Inferior parietal cortex (tissue), 1 donor: ENCODE results near the gene PKP4.
A peak's percentile ranks its signal among the peaks of the same experiment; 100 is the strongest.

Experiments
- DNase-seq: peaks from one replicate; pipeline ENCODE4 v3.0.0-alpha.2; 2016; ENCODE audit errors: extremely low spot score

PKP4 gene

DNA sequence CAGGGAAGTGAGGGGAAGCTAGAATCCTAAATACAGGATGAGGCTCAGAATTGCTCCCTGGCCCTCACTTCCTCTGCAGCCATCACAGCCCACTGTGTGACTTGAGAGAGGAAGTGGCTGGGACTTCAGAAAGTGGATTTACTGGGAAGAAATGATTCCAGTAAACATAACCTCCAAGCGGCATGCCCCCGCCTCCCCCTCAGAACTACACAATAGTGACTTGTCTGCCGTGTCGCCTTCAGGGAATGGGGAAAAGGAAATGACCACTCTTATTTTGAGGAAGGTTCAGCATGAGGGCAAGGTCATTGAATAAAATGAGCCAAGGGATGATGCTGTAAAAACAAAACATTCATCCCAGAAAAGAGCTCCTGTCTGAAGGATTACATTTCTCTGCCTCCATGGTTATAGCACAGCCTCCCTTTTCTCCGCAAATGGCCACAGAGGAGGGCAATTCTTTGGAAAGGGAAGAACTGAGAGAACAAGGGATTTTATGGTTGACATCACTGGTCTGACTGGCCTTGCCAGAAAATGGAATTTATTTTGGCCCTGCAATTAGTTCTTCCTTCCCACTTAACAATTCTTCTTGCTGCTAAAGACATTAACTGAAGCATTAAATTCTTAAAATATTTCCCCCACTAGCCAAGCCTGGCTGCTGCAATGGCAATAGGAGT is 259.5 kb downstream of the PKP4 start:
- DNase-seq = no peak

DNA sequence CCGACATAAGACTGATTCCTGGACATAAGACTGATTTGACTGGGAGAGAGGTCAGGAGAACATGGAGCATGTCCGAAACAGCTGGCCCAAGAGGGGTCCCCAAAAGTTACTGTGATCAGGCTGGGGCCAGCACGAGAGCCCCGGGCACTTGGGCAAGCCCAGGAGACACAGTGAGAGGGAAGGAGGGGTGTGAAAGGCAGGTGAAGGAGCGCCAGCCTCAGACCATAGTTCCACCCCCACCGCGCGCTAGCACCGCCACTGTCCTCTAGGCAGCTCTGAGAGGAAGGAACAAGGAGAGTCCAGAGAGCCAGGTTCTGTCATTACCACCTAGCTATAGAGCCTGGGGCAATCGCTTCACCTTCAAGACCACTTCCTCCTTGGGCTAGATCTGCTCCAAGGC is 260.2 kb downstream of the PKP4 start:
- DNase-seq = no peak

DNA sequence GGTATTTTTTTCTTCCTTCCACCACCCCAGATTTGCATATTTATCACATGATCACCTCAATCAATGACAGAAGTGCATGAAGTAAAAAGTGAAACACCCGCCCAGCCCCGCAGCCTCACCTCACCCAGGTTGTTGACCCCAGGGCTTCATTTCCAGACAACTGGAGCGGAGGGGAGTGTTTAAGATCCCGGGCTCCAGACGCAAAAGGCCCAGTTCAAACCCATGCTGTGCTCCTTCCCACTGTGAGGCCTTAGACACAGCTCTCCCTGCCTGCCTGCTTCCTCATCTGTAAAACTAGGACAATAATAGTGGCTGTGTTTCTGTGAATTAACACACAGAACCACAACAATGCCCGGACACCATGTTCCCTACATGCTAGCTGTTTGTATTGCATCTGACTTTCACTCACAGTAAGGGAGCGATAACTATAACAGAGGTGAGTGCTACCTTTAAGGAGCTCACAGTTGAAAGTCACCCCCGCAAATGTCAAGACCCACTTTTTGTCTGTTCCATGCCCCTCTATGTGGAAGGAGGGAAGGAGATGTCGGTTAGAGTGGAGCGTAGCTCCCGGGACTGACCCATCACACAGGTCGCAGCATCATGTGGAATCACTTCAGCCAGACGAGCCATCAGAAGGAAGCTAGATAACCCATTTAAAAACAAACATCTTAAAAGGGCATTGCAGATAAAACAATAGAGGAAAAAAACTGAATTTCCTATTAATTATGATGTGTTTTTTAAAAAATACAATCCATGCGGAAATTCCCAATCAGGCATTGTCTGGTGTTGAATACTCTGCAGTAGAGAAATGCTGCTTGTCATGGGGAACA is 260.8 kb downstream of the PKP4 start:
- no peak for DNase-seq

DNA sequence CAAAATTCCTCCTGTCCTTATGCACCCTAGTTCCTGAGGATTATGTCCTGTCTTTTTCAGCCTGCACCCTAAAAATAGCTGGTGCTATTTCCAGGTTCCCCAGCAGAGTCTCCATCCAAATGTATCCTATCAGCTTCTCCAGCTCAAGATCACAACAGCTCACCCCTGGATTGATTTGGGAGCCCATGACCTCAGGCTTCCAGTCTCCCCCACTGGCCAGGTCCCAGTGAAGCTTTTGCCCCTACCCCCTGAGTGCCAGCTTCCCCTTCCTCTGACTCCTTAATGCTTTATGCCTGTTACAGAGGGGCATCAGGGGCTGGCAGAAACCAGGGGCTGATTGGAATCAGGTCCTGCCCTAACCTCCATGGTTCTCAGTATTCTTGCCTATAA is 261.4 kb downstream of the PKP4 start:
- no peak for DNase-seq

DNA sequence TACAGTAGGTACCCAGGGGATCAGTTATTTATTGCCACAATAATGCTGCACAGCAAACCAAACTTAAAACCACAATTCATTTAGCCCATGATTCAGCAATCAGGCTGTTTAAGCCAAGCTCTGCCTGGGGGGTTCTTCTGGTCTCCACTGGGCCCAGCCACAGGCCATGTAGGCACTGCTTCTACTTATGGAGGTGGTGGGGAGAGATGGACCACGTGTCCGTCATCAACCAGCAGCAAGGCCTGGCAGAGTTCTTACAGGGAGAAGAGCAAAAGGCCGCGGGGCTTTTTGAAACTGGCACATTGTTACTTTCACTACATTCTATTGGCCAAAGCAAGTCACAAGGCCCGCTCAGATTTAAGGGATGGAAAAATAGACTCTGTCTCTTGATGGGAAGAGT is 262.1 kb downstream of the PKP4 start:
- no peak for DNase-seq

DNA sequence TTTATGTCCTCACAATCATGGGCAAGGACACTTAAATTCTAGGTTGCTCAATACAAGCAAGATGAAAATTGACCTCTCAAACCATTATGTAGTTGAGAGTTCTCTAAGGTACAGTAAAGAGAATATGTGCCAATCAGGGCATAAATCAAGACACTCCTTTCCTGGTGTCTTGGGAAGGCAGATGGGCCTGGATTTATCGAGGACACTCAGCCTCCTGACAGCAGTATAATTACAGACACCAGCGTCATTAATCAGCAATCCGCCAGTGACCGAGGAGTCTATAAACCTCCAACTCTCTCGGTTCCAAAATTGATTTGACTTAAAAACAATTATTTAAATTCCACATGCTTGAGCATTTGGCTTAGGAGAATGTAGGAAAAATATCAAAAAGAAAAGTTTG is 262.7 kb downstream of the PKP4 start:
- no peak for DNase-seq

DNA sequence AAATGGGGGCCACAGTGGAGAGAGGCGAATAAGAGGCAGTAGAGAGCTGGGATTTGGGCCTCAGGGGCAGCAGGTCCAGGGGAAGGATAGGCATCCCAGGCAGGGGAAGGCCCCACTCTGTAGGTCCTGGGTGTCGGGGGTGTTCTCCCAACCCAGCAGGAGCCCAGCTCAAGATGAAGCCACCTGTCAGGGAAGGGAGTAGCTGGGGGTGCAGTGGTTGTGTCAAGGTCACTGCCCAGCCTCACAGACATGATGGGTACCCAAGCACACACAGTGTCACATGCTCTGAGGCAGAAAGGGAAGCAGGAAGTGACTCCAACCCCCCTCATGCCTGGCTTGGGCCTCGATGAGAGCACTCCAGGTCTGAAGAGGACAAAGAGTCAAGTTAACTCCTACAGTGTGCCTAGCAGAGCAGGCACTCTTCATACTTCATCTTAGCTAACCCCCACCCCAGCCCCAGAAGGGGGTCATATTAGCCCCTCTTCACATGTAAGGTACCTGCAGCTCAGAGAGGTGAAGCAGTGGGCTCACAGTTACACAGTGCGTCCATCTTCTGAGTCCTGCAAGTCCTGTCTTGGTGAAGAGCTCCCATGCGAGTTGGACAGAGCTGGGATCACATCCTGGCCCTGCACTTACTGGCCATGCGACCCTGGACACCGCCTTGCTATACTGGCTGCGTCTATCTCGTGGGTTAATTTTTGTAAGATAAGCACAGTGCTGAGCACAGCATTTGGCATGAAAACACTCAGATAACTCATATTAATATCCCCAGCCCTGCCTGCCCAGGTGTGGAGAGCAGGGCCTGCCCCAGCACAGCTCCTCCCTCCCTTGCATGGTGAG is 265.7 kb downstream of the PKP4 start:
- DNase-seq = no peak

DNA sequence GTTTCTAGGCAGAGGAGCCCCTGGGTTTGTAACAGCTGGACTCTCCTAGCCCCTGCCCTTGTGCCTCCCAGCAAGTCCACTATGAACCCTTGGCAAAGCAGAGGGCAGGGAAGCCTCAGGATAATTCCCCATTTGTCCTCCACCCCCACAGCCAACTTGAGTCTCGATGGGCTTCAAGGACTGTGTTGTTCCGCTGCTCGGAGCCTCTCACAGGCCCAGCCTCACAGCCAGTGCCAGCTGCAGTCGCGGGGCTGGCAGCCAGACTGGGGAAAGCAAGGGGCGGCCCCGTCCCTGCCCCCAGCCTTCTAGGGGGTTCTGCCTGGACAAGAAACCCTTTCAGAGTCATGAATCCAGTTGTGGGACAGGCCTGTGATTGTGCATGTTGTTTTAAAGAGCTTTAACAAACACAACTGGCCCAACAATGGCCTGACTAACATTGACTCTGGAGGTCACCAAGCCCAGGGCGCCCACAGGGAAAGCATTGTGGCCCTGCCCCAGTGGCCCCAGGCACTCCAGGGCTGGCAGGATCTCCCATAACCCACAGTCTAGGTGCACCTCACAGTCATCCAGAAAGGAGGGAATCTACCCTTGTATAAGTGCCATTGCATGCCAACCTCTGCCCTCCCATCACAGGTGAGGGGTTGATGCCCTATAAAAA is 266.6 kb downstream of the PKP4 start:
- peak; percentile 83 for DNase-seq

DNA sequence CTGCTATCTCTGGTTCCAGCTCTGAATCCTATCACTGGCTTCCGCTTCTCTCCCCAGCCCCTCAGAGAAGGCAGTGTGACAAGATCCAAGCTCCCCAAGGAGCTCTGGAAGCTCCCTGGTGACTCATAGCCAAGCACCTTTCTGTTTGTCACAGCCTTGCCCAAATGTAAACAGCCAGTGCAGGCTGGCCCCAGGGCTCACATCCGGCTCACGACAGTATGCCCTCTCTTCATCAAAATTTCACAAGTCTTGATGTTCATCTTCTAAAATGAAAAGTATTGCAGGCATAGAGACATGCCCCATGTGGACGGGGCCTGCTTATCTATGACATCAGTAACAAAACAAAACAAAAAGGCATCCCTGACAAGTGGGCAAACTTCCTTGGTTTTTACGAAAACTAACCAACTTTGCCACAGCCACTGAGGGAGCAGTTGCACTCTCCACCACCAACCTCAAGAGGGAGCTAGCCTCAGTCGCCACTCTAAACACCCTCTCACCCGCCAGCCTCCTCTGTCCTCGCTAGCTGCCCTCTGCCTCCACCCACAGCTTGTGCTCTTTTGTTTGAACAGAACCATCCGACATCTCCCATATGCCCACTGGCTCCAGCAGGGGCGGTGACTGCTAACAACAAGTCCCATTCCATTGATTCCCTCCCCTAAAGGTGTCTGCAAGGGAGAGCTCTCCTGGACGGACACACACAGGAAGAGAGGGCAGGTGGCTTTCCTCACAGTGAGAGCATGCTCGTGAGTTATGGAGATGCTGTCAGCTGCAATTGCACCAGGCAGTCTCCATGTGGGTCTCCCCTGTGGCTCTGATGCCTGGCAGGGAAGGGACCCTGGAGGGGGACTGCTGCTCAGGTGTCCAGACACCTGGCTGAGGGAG is 267.4 kb downstream of the PKP4 start:
- peak; percentile 30 for DNase-seq

DNA sequence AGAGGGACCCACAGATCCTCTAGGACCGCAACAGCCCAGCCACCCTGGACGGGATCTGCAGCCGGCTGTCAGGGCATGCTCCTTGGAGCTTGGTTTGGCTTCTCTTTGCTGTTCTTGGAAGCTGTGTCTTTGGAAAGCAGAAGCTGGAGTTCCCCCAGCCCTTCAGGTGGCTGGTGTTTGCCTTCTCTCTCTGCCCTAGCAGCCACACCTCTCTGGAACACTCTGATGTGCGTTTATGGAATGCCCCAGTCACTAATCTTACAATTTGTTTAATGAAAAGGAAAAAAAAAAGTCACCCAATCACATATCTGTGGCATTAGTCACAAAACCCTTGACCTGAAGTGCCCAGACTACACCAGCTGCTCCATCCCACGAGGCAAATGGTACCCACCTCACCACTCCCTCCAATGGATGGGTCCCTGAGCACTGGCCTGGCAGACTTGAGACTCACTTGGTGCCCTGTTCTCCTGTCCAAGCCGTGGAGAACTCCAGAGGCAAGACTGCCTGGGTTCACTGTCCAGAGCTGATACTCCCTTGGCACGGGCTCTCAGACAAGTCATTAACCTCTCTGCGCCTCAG is 268.1 kb downstream of the PKP4 start:
- DNase-seq = no peak

DNA sequence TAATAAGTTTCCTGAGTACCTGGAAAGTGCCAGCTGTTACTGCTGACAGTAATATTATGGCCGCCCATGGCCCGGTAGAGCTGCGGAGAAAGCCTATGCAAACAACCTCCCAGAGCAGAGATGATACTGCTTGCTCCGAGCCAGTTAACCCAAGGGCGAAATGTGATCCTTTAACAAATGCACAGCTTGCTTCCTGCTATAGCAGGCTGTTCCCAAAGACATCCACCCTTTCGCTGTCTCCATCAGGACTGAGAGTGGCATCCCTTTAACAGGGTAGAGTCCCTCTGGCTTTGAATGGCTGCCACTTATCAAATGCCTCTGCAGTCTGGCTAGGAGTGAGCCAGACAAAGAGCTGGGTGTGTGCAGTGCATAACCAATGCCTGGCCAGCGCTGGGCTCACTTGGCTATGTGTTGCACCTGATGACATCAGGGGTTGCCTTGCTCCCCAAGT is 268.7 kb downstream of the PKP4 start:
- DNase-seq = no peak

DNA sequence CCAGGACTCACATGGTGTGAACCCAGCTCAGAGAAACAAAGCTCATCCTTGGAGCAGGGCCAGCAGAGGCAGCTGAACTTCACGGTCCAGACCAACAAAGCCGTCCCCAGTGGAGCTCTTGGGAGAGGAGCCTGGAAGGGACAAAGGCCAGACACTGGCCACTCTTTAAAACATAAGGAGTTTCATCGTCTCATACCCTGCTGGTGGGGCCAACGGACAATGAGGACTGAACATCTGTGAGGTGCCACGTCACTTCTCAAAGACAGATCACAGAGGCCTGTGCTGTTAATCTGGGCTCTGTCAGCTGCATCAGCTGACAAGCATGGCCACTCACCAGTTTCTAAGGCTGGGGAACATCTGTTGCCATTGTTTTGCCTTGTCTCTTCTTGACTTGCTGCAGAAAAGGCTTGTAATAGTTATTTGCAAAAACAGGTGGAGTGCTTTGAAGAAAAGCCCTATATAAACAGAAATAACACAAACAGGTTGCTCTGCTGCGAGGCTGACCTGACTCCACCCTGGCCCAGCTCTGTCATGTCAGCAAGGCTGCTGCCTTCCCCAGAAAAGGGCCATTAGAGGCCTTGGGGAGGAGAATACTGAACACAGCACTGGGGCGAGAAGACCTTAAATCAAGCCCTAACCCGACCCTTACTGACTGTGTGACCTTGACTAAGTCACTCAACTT is 270.3 kb downstream of the PKP4 start:
- peak; percentile 84 for DNase-seq

DNA sequence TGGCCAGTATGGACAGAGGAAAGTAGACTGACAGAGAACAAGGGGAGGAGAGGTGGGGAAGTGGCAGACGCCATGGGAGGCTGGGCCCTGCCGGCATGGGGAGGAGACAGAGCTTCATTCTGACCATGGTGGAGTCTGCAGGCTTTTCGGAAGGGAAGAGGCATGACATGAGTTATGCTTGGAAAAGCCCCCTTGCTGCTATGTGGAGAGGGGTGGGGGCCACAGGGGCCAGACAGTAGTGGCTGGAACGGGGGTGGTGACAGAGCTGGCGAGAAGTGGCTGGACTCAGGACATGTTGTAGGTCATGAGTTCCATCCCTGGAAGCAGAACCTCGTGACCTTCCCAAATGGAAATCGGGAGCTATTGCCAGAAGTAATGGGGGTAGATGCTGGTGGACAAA is 271.7 kb downstream of the PKP4 start:
- no peak for DNase-seq

DNA sequence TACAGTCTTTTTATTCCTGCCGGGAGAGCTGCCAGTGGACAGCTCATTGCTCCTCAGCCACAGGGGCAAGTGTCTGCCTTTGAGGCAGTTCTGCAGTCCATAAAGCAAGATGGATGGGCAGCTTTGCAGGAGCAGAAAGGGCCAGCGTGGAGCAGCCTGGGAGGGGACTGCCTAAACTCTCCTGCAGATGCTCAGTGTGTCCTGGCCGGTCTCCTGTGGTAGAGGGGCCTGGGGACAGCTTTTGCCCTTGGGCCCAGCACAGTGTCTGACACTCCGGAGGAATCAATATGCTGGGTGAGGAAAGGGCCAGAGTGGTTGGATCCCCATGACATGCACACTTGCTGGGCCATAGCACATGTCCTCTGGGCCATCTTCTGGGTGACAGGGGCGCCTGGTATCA is 272.7 kb downstream of the PKP4 start:
- no peak for DNase-seq

DNA sequence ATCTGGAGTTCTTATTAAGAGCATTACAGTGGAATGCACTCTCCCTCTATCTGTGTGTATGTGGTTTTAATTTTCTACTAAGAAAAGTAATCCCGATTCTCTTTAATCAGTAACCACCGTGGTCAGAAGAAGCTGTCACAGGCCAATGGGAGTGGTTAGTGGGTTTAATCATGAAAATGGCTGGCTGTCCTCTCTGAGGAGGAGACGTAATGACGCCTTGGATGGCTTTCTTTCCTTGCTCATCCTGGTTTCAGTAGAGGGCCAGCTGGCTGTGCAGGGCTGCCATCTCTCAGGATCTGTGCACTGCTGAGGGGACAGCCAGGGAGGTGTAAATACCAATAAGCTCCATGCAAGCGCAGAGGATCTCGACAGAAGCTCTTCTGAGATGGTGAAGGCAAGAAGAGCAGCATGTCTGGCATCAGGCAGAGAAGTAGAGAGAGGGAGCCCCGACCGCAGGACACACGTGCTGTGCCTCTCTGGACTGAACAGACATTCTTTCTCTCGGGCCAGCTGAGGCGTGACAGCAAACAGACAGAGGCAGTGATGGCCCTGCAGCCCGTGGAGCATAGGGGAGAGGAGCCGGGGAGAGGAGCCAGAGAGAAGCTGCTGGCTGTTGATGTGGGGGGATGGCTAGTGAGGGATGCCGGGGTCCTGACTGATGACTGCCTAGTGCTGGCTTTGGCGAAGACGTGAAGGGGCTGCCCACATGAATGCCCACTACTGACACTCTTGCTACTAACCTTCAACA is 273.3 kb downstream of the PKP4 start:
- DNase-seq = peak; percentile 37

DNA sequence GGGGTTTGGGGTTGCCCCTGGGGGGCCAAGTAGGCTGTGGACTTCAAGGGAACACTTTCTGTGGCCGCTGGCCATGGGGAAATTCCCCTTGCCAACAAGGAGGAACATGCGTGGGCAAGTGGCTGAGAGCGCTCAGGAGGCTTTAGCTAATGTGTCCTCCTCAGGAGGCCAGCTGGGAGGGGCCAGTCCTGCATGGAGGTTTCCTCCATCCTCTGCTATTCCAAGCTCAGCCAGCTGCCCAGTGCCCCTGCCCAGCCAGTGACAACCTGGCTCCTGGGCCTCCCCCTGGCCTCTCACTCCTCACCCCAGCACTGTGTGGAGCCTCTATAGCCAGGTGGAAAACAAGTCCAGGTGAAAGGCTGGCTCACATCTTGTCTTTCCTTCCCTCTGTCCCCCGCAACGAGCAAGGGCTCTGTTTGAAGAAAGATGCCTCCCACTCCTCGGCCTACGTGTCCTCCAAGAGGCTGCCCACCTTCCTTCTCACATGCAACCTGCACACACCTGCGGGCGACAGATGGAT is 273.9 kb downstream of the PKP4 start:
- DNase-seq = no peak

DNA sequence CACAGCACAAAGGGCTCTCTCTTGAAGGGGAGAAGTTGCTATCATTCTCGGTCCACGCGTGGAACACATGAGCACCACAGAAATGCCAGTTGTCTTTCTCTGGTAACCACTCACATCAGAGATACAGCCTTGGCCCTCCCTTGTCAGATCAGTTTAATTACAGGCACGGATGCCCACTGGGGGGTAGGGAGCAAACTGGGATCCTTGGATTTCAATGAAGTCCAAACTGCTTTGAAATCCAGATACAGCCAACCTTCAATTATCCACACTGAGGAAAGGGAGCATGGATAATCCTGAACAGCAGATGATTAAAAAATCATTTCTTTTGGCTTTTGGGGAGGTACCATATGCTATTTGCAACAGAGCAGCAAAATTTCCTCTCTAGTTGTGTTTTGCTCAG is 274.6 kb downstream of the PKP4 start:
- DNase-seq = no peak
